ENCODE data around the gene ELFN1. TPM values are rescaled to one million over a fixed set of nuclear protein-coding genes. Genes with fewer than 3 reads are reported as not detected.

Gene ELFN1
- polyA plus RNA-seq, 4 donors = 0.80 to 2.0 TPM; not detected in 2

DNA sequence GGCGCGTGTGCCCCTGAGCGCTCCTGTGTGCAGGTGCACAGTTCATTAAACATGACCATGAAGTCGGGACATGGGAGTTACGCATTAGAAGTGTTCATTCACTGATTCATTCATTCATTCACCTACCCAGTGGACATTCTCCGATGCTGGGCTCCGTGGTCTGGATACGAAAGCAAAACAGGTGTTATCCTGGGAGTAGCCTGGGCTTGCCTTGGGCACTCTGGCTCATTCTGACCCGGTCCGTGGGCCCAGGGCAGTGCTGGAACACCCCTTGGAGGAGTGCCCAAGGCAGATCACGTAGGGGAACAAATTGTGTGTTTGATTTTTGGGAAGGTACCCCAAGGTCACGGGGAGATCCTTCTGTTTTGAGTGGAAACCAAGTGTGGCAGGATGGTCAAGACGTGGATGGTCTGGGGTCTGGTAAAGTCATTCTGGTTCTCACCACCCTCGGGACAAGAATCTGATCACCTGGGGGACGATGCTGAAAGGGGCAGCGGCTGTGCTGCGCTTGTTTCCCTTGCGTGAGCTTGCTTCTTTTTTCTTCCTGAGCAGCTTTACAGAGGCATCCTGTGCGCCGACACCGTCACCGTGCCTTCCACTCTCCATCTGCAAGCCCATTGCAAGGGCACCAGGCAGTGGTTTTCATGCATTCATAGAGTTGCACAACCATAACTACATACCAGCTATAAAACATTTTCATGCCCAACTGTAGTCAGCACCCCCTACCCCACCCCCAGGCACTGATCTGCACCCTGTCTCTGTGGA, 10.1 kb downstream of the ELFN1 start:
- FAIRE-seq (no peak), DNase-seq (no peak)
- 87 to 91% (median 90%) methylated on average over 22 of the region's 22 CpGs for WGBS, 3 donors
- H3K36me3 ChIP-seq (ENCODE audit: control insufficient read depth in 3 of 3, insufficient read depth in 2 of 3, low read depth in 1 of 3, low read length in 3 of 3) = no peaks in the 10 kb centered on the region
- H3K4me3 ChIP-seq (ENCODE audit: low read depth in 1 of 3, low read length in 3 of 3) = no peak overlapping the region
- no peaks in the 10 kb centered on the region for H3K4me1 ChIP-seq (ENCODE audit: control insufficient read depth in 3 of 3, insufficient read depth in 2 of 3, low read depth in 1 of 3, low read length in 2 of 3)
- H3K9me3 ChIP-seq (ENCODE audit: control insufficient read depth in 2 of 2, insufficient read depth in 1 of 2, low read depth in 1 of 2, low read length in 1 of 2) = peaks cover 0 to 4% of the 10 kb centered on the region in 2 donors
- H3K27ac ChIP-seq (ENCODE audit: low read depth in 1 of 3, low read length in 2 of 3) = no peak overlapping the region
- peaks cover 0 to 5% (median 2%) of the 10 kb centered on the region in 3 donors for H3K27me3 ChIP-seq (ENCODE audit: control insufficient read depth in 3 of 3, insufficient read depth in 3 of 3, low read length in 3 of 3)

DNA sequence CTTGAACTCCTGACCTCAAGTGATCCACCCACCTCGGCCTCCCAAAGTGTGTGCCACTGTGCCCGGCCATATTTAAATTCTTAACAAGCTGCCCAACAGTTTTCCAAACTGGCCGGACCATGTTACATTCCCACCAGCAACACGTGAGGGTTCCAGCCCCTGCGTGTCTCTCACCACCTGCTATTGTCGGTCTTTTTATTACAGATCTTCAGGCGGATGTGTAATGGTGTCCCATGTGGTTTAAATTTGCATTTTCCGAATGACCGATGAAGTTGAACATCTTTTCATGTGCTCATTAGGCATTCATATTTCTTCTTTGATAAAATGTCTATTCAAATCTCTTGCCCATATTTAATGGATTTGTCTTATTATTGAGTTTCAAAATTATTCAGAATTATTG, 11.5 kb downstream of the ELFN1 start:
- FAIRE-seq (no peak), DNase-seq (no peak)
- Histone ChIP-seq H3K27me3 (ENCODE audit: control insufficient read depth in 3 of 3, insufficient read depth in 3 of 3, low read length in 3 of 3) (peaks cover 0 to 2% (median 0%) of the 10 kb centered on the region in 3 donors), H3K4me1 (ENCODE audit: control insufficient read depth in 3 of 3, insufficient read depth in 2 of 3, low read depth in 1 of 3, low read length in 2 of 3) (no peaks in the 10 kb centered on the region), H3K27ac (ENCODE audit: low read depth in 1 of 3, low read length in 2 of 3) (no peak overlapping the region), H3K36me3 (ENCODE audit: control insufficient read depth in 3 of 3, insufficient read depth in 2 of 3, low read depth in 1 of 3, low read length in 3 of 3) (no peaks in the 10 kb centered on the region), H3K9me3 (ENCODE audit: control insufficient read depth in 2 of 2, insufficient read depth in 1 of 2, low read depth in 1 of 2, low read length in 1 of 2) (peaks cover 0 to 4% of the 10 kb centered on the region in 2 donors), H3K4me3 (ENCODE audit: low read depth in 1 of 3, low read length in 3 of 3) (no peak overlapping the region)
- 84 to 88% (median 88%) methylated on average over 9 of the region's 9 CpGs for WGBS, 3 donors

DNA sequence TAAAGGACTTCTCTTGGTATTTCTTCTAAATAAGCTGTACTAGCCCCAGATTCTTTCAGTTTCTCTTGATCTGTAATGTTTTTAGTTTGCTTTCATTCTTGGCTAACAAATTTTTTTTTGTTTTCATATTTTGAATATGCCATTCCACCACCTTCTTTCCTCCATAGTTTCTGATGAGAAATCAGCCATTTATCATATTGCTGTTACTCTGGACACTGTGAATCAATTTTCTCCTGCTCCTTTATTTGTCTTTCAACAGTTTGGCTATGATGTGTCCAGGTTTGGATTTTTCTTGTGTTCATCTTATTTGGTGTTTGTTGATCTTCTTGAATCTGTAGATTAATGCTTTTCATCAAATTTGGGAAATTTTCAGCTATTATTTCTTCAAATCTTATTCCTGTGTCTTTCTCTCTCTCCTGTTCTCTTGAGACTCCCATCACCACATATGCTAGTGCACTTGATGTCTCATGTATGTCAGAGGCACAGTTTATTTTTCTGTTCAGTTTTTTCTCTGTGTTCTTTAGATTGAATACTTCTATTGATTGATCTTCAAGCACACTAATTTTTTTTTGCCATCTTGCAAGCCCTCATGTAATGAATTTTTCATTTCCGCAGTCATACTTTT, 15.0 kb downstream of the ELFN1 start:
- 95 to 98% (median 97%) methylated on average over 1 of the region's 1 CpG for WGBS, 3 donors
- Histone ChIP-seq H3K27me3 (ENCODE audit: control insufficient read depth in 3 of 3, insufficient read depth in 3 of 3, low read length in 3 of 3) (no peaks in the 10 kb centered on the region), H3K4me3 (ENCODE audit: low read depth in 1 of 3, low read length in 3 of 3) (no peak overlapping the region), H3K36me3 (ENCODE audit: control insufficient read depth in 3 of 3, insufficient read depth in 2 of 3, low read depth in 1 of 3, low read length in 3 of 3) (no peaks in the 10 kb centered on the region), H3K9me3 (ENCODE audit: control insufficient read depth in 2 of 2, insufficient read depth in 1 of 2, low read depth in 1 of 2, low read length in 1 of 2) (peaks cover 0 to 4% of the 10 kb centered on the region in 2 donors), H3K27ac (ENCODE audit: low read depth in 1 of 3, low read length in 2 of 3) (no peak overlapping the region), H3K4me1 (ENCODE audit: control insufficient read depth in 3 of 3, insufficient read depth in 2 of 3, low read depth in 1 of 3, low read length in 2 of 3) (no peaks in the 10 kb centered on the region)
- no peak for FAIRE-seq
- no peak for DNase-seq

DNA sequence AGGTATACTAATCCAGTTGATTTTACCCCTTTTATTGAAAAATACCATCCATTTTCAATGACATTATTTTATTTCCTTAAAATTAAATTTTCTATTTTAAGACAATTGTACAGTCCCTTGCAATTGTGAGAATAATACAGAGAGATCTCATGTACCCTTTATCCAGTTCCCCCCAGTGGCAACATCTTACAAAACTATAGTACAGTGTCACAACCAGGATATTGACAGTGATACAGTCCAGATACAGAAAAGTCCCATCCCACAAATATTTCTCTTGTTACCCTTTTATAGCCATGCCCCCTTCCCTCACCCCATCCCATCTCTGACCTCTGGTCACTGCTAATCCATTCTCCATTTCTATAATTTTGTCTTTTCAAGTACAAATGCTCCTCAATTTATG, 18.5 kb downstream of the ELFN1 start:
- H3K4me1 ChIP-seq (ENCODE audit: control insufficient read depth in 3 of 3, insufficient read depth in 2 of 3, low read depth in 1 of 3, low read length in 2 of 3) = no peaks in the 10 kb centered on the region
- H3K9me3 ChIP-seq (ENCODE audit: control insufficient read depth in 2 of 2, insufficient read depth in 1 of 2, low read depth in 1 of 2, low read length in 1 of 2) = peaks cover 0 to 4% of the 10 kb centered on the region in 2 donors
- no peaks in the 10 kb centered on the region for H3K27me3 ChIP-seq (ENCODE audit: control insufficient read depth in 3 of 3, insufficient read depth in 3 of 3, low read length in 3 of 3)
- DNase-seq (no peak), FAIRE-seq (no peak)
- no peak overlapping the region for H3K4me3 ChIP-seq (ENCODE audit: low read depth in 1 of 3, low read length in 3 of 3)
- peaks cover 0 to 2% (median 0%) of the 10 kb centered on the region in 3 donors for H3K36me3 ChIP-seq (ENCODE audit: control insufficient read depth in 3 of 3, insufficient read depth in 2 of 3, low read depth in 1 of 3, low read length in 3 of 3)
- no peak overlapping the region for H3K27ac ChIP-seq (ENCODE audit: low read depth in 1 of 3, low read length in 2 of 3)

DNA sequence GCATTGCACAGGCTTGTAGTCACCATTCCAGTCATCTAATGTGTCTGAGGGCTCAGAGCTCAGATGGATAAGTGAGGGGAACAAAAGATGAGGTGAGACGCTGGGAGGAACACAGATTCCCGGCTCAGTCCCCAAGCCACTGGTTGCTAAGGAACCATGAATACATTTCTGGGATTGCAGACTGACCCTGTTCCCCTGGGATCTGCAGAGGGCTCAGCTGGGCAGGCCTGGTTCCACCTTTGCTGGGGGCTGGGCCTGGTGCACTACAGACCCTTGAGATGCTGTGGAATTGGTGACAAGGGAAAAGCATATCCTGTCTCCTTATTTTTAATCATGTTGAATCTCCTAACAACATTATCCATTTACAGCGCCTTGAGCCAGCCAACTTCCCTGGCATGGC, 19.2 kb downstream of the ELFN1 start:
- no peak for FAIRE-seq
- no peaks in the 10 kb centered on the region for H3K4me1 ChIP-seq (ENCODE audit: control insufficient read depth in 3 of 3, insufficient read depth in 2 of 3, low read depth in 1 of 3, low read length in 2 of 3)
- DNase-seq = no peak
- peaks cover 0 to 2% (median 0%) of the 10 kb centered on the region in 3 donors for H3K27me3 ChIP-seq (ENCODE audit: control insufficient read depth in 3 of 3, insufficient read depth in 3 of 3, low read length in 3 of 3)
- no peaks in the 10 kb centered on the region for H3K9me3 ChIP-seq (ENCODE audit: control insufficient read depth in 2 of 2, insufficient read depth in 1 of 2, low read depth in 1 of 2, low read length in 1 of 2)
- WGBS, 3 donors = 84 to 90% (median 86%) methylated on average over 3 of the region's 3 CpGs
- H3K27ac ChIP-seq (ENCODE audit: low read depth in 1 of 3, low read length in 2 of 3) = no peak overlapping the region
- H3K36me3 ChIP-seq (ENCODE audit: control insufficient read depth in 3 of 3, insufficient read depth in 2 of 3, low read depth in 1 of 3, low read length in 3 of 3) = peaks cover 0 to 2% (median 0%) of the 10 kb centered on the region in 3 donors
- no peak overlapping the region for H3K4me3 ChIP-seq (ENCODE audit: low read depth in 1 of 3, low read length in 3 of 3)

DNA sequence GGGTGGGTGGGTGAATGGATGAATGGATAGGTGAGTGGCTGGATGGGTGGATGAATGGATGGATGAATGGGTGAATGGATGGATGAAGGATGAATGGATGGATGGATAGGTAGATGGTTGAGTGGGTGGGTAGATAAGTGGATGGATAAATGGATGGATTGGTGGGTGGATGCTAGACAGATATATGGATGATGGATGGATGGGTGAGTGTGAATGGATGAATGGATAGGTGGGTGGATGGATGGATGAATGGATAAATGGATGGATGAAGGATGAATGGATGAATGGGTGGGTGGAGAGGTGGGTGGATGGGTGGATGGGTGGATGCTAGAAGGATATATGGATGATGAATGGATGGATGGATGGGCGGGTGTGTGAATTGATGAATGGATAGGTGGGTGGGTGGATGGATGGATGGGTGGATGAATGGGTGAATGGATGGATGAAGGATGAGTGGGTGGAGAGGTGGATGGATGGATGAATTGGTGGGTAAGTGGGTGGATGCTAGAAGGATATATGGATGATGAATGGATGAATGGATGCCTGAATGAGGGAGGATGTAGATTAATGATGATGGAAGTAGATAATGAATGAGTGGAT, 20.4 kb downstream of the ELFN1 start:
- DNase-seq (no peak), FAIRE-seq (no peak)
- Histone ChIP-seq H3K36me3 (ENCODE audit: control insufficient read depth in 3 of 3, insufficient read depth in 2 of 3, low read depth in 1 of 3, low read length in 3 of 3) (peaks cover 0 to 2% (median 0%) of the 10 kb centered on the region in 3 donors), H3K27ac (ENCODE audit: low read depth in 1 of 3, low read length in 2 of 3) (no peak overlapping the region), H3K4me3 (ENCODE audit: low read depth in 1 of 3, low read length in 3 of 3) (no peak overlapping the region), H3K4me1 (ENCODE audit: control insufficient read depth in 3 of 3, insufficient read depth in 2 of 3, low read depth in 1 of 3, low read length in 2 of 3) (peaks cover 0 to 3% (median 0%) of the 10 kb centered on the region in 3 donors), H3K27me3 (ENCODE audit: control insufficient read depth in 3 of 3, insufficient read depth in 3 of 3, low read length in 3 of 3) (peaks cover 0 to 2% (median 0%) of the 10 kb centered on the region in 3 donors), H3K9me3 (ENCODE audit: control insufficient read depth in 2 of 2, insufficient read depth in 1 of 2, low read depth in 1 of 2, low read length in 1 of 2) (no peaks in the 10 kb centered on the region)
- 51 to 96% (median 92%) methylated on average over 1 of the region's 1 CpG for WGBS, 3 donors

DNA sequence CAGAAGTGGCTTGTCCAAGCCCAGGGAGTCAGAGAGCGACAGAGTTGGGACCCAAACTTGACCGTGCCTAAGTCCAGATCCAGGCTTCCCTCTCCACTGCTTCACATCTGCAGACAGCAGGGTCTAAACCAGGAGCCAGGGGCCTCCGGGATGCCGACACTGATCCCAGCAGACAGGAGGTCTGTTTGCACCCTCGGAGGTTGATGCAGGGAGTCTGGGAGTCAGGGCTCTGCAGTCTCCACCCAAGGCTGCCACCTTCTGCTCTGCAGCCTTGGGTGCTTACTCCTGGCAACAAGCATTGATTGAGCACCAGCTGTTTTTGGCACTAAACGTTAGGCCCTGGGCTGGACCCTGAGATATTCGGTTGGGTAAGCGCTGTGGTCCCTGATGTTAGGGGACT, 21.0 kb downstream of the ELFN1 start:
- WGBS, 3 donors = 76 to 84% (median 77%) methylated on average over 8 of the region's 8 CpGs
- Histone ChIP-seq H3K4me3 (ENCODE audit: low read depth in 1 of 3, low read length in 3 of 3) (no peak overlapping the region), H3K27me3 (ENCODE audit: control insufficient read depth in 3 of 3, insufficient read depth in 3 of 3, low read length in 3 of 3) (peaks cover 0 to 2% (median 0%) of the 10 kb centered on the region in 3 donors), H3K36me3 (ENCODE audit: control insufficient read depth in 3 of 3, insufficient read depth in 2 of 3, low read depth in 1 of 3, low read length in 3 of 3) (peaks cover 0 to 2% (median 0%) of the 10 kb centered on the region in 3 donors), H3K4me1 (ENCODE audit: control insufficient read depth in 3 of 3, insufficient read depth in 2 of 3, low read depth in 1 of 3, low read length in 2 of 3) (peaks cover 0 to 3% (median 0%) of the 10 kb centered on the region in 3 donors), H3K27ac (ENCODE audit: low read depth in 1 of 3, low read length in 2 of 3) (no peak overlapping the region), H3K9me3 (ENCODE audit: control insufficient read depth in 2 of 2, insufficient read depth in 1 of 2, low read depth in 1 of 2, low read length in 1 of 2) (no peaks in the 10 kb centered on the region)
- DNase-seq = no peak
- no peak for FAIRE-seq

DNA sequence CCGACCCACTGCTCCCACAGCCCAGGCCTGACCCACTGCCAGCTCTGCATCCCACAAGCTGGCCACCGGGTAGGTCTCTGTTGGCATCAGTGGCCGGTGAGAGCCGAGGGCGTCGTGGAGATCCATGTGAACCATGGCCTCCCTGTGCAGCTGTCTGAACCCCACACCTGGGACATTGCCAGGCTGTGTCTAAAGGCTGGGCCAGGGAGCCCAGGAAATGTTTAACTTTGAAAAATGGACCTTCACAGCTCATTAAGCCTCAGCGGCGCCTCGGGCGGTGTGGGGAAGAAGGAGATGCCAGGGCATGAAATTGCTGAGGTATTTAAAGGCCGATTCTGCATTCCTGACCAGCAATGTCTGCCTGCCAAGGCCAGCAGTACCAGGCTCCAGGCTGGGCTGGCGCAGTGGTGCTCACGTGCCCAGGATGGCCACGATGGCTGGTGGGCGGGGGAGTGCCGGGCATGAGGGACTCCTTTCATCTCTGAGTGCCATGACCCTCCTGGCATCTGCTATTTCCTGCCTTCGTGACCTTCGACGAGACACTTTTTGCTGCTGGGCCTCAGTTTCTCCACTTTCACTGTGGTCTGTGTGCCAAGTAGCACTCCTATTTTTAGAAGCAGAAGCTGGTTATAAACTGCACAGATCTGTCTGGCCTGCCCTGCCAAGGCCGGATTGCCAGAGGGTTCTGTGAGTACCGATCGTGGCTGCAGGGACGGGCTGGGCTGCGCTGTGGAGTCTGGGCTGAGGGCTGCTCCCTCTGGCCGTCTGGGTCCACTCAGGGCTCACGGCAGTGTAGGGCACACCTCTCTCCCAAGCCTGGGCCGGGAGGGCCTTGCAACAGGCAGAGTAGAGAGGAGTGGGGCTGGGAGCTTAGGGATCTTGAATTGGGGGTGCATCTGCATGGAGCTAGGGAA, 21.8 kb downstream of the ELFN1 start:
- 57 to 80% (median 66%) methylated on average over 27 of the region's 27 CpGs for WGBS, 3 donors
- H3K4me3 ChIP-seq (ENCODE audit: low read depth in 1 of 3, low read length in 3 of 3) = no peak overlapping the region
- no peak for DNase-seq
- H3K36me3 ChIP-seq (ENCODE audit: control insufficient read depth in 3 of 3, insufficient read depth in 2 of 3, low read depth in 1 of 3, low read length in 3 of 3) = peaks cover 0 to 2% (median 0%) of the 10 kb centered on the region in 3 donors
- peaks cover 0 to 3% (median 0%) of the 10 kb centered on the region in 3 donors for H3K4me1 ChIP-seq (ENCODE audit: control insufficient read depth in 3 of 3, insufficient read depth in 2 of 3, low read depth in 1 of 3, low read length in 2 of 3)
- no peaks in the 10 kb centered on the region for H3K9me3 ChIP-seq (ENCODE audit: control insufficient read depth in 2 of 2, insufficient read depth in 1 of 2, low read depth in 1 of 2, low read length in 1 of 2)
- FAIRE-seq = no peak
- H3K27me3 ChIP-seq (ENCODE audit: control insufficient read depth in 3 of 3, insufficient read depth in 3 of 3, low read length in 3 of 3) = peaks cover 0 to 2% (median 0%) of the 10 kb centered on the region in 3 donors
- no peak overlapping the region for H3K27ac ChIP-seq (ENCODE audit: low read depth in 1 of 3, low read length in 2 of 3)
